Measurements from ENCODE around the gene SERPINB11.

The SERPINB11 gene

GRCh38 chr18:63762518-63762917 lies 59.8 kb downstream of the SERPINB11 start:
- Histone ChIP-seq H3K4me3 (ENCODE audit: low read depth, low read length) (no peak overlapping the region), H3K36me3 (no peaks in the 10 kb centered on the region), H3K27me3 (no peaks in the 10 kb centered on the region), H3K9me3 (no peaks in the 10 kb centered on the region), H3K4me1 (no peaks in the 10 kb centered on the region)
- no peak for TF ChIP-seq CTCF (IDR thresholded peaks at IDR 0.05; ENCODE audit: low read depth, low read length)
- DNase-seq = no peak

- TF ChIP-seq CTCF (IDR thresholded peaks at IDR 0.05; ENCODE audit: low read depth, low read length) = no peak
- DNase-seq = no peak
- no peaks in the 10 kb centered on the region for H3K27me3 ChIP-seq
- H3K36me3 ChIP-seq = no peaks in the 10 kb centered on the region
- no peaks in the 10 kb centered on the region for H3K4me1 ChIP-seq
- no peak overlapping the region for H3K4me3 ChIP-seq (ENCODE audit: low read depth, low read length)
- H3K9me3 ChIP-seq = no peaks in the 10 kb centered on the region
These were observed 61.3 kb downstream of the SERPINB11 start for GRCh38 chr18:63763831-63764600.

- TF ChIP-seq CTCF (IDR thresholded peaks at IDR 0.05; ENCODE audit: low read depth, low read length) = no peak
- H3K36me3 ChIP-seq = no peaks in the 10 kb centered on the region
These were observed 63.1 kb downstream of the SERPINB11 start for GRCh38 chr18:63765837-63766236.

More at GRCh38 chr18:63765837-63766236, 63.1 kb downstream of the SERPINB11 start:
- Histone ChIP-seq H3K4me1 (no peaks in the 10 kb centered on the region), H3K9me3 (no peaks in the 10 kb centered on the region), H3K27me3 (no peaks in the 10 kb centered on the region), H3K4me3 (ENCODE audit: low read depth, low read length) (no peak overlapping the region)
- DNase-seq = no peak
